ENCODE measurements around the gene FXYD3. TPM values are rescaled to one million over a fixed set of nuclear protein-coding genes. Genes with fewer than 3 reads are reported as not detected.

FXYD3 gene
- total RNA-seq, 1 donor from 2014 or later, result not detected

GRCh38 chr19:35162471-35163326, 47.1 kb downstream of the FXYD3 start:
- no peak for DNase-seq (ENCODE audit: low spot score)
- Mint-ChIP-seq H3K36me3 (ENCODE audit: low read depth, unreplicated experiment) (peaks cover 76% of the 10 kb centered on the region), H3K4me1 (ENCODE audit: unreplicated experiment) (no peaks in the 10 kb centered on the region), H3K9me3 (ENCODE audit: unreplicated experiment) (no peaks in the 10 kb centered on the region), H3K27me3 (ENCODE audit: unreplicated experiment) (peaks cover 3% of the 10 kb centered on the region), H3K27ac (ENCODE audit: unreplicated experiment) (no peak overlapping the region), H3K4me3 (ENCODE audit: unreplicated experiment) (peak overlapping the region; percentile 23)
- no peak for TF ChIP-seq CTCF (IDR thresholded peaks at IDR 0.05; ENCODE audit: unreplicated experiment)

- H3K27ac Mint-ChIP-seq (ENCODE audit: unreplicated experiment), result no peak overlapping the region
- no peaks in the 10 kb centered on the region for H3K9me3 Mint-ChIP-seq (ENCODE audit: unreplicated experiment)
- H3K27me3 Mint-ChIP-seq (ENCODE audit: unreplicated experiment), result peaks cover 3% of the 10 kb centered on the region
- peak overlapping the region; percentile 80 for H3K4me3 Mint-ChIP-seq (ENCODE audit: unreplicated experiment)
- TF ChIP-seq CTCF (IDR thresholded peaks at IDR 0.05; ENCODE audit: unreplicated experiment), result no peak
- no peak for DNase-seq (ENCODE audit: low spot score)
- peaks cover 68% of the 10 kb centered on the region for H3K36me3 Mint-ChIP-seq (ENCODE audit: low read depth, unreplicated experiment)
- no peaks in the 10 kb centered on the region for H3K4me1 Mint-ChIP-seq (ENCODE audit: unreplicated experiment)
Measured at GRCh38 chr19:35164418-35164817, 48.8 kb downstream of the FXYD3 start.

- peaks cover 64% of the 10 kb centered on the region for H3K36me3 Mint-ChIP-seq (ENCODE audit: low read depth, unreplicated experiment)
Measured at GRCh38 chr19:35165200-35166058, 49.8 kb downstream of the FXYD3 start.

GRCh38 chr19:35166100-35167063, 50.8 kb downstream of the FXYD3 start:
- H3K36me3 Mint-ChIP-seq (ENCODE audit: low read depth, unreplicated experiment), result peaks cover 55% of the 10 kb centered on the region
- no peaks in the 10 kb centered on the region for H3K9me3 Mint-ChIP-seq (ENCODE audit: unreplicated experiment)

More at GRCh38 chr19:35165200-35166058, 49.8 kb downstream of the FXYD3 start:
- peaks cover 3% of the 10 kb centered on the region for H3K27me3 Mint-ChIP-seq (ENCODE audit: unreplicated experiment)
- DNase-seq (ENCODE audit: low spot score), result no peak
- no peak overlapping the region for H3K27ac Mint-ChIP-seq (ENCODE audit: unreplicated experiment)
- peak overlapping the region; percentile 74 for H3K4me3 Mint-ChIP-seq (ENCODE audit: unreplicated experiment)
- no peaks in the 10 kb centered on the region for H3K4me1 Mint-ChIP-seq (ENCODE audit: unreplicated experiment)
- no peaks in the 10 kb centered on the region for H3K9me3 Mint-ChIP-seq (ENCODE audit: unreplicated experiment)
- no peak for TF ChIP-seq CTCF (IDR thresholded peaks at IDR 0.05; ENCODE audit: unreplicated experiment)

More at GRCh38 chr19:35166100-35167063, 50.8 kb downstream of the FXYD3 start:
- Mint-ChIP-seq H3K27me3 (ENCODE audit: unreplicated experiment) (peaks cover 3% of the 10 kb centered on the region), H3K4me1 (ENCODE audit: unreplicated experiment) (no peaks in the 10 kb centered on the region), H3K4me3 (ENCODE audit: unreplicated experiment) (peak overlapping the region; percentile 83), H3K27ac (ENCODE audit: unreplicated experiment) (no peak overlapping the region)
- no peak for TF ChIP-seq CTCF (IDR thresholded peaks at IDR 0.05; ENCODE audit: unreplicated experiment)
- DNase-seq (ENCODE audit: low spot score), result no peak
